HL-60 (cell line): ENCODE data around the gene DPH1.

Experiments
- GABPA ChIP-seq: IDR thresholded peaks from 2 replicates; pipeline ENCODE4 v1.6.1; 2012; ENCODE audit warnings: low read depth
- POLR2AphosphoS5 ChIP-seq: IDR thresholded peaks from 2 replicates; pipeline ENCODE4 v1.6.1; 2012; ENCODE audit warnings: low read depth
- SPI1 ChIP-seq: IDR thresholded peaks from 2 replicates; pipeline ENCODE4 v1.6.1; 2012; ENCODE audit warnings: low read depth, mild to moderate bottlenecking, borderline replicate concordance
- TF ChIP-seq, protein P1 (sequence below): IDR thresholded peaks from one replicate; pipeline ENCODE4 v1.5.1; 2011; ENCODE audit warnings: low read length, control low read depth, inconsistent platforms; ENCODE audit not compliant: insufficient read depth

DNA sequence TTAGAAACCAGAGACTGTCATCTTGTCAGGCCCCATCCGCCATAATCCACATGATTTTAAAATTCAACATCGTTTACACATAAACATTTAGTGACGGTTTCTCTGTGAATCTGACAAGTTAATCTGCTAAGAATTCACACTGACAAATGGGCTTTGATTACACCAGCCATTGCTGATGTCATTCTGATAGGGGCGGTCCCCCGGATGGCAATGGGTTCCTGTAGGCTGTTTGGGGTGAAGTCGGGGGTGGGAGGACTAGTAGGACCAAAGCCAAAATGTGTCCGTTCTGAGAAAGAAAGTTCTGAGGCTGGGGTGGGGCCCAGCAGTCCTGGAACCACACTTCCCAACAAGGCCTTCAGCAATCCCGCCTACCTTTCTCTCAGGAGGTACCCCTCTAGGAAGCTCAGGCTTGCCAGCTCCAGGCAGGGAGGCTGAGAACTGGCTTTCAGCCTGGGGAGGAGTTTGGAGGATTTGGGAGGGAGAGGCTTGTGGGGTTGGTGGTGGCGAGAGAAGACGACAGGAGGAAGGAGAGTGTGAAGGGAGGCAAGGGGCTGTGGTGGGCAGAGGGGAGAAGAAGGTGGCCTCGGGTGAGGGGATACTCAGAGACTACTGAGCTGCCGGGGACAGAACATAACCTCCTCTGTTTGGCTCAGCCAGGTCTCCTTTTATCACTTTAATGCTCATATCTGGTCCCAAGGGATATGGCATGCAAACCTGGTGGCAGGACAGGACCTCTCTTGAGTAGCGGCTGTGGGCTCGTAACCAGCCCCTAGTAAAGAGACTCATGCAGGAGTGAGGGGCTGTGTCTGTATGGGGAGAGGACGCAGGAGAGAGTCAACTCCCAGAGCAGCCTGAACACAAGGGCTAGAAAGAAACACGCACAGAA is 33.6 kb downstream of the DPH1 start:
- TF ChIP-seq POLR2AphosphoS5: no peak
- TF ChIP-seq, protein P1, sequence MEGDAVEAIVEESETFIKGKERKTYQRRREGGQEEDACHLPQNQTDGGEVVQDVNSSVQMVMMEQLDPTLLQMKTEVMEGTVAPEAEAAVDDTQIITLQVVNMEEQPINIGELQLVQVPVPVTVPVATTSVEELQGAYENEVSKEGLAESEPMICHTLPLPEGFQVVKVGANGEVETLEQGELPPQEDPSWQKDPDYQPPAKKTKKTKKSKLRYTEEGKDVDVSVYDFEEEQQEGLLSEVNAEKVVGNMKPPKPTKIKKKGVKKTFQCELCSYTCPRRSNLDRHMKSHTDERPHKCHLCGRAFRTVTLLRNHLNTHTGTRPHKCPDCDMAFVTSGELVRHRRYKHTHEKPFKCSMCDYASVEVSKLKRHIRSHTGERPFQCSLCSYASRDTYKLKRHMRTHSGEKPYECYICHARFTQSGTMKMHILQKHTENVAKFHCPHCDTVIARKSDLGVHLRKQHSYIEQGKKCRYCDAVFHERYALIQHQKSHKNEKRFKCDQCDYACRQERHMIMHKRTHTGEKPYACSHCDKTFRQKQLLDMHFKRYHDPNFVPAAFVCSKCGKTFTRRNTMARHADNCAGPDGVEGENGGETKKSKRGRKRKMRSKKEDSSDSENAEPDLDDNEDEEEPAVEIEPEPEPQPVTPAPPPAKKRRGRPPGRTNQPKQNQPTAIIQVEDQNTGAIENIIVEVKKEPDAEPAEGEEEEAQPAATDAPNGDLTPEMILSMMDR: no peak
- no peak for TF ChIP-seq GABPA
- TF ChIP-seq SPI1: no peak
